ENCODE measurements around the gene SMARCC2.

Gene SMARCC2

GRCh38 chr12:56154818-56155217 lies 34.5 kb downstream of the SMARCC2 start:
- Histone ChIP-seq H3K4me3 (ENCODE audit: low read depth, low read length) (no peak overlapping the region), H3K27me3 (replicated peaks) (no peaks in the 10 kb centered on the region), H3K36me3 (replicated peaks) (peaks cover 10% of the 10 kb centered on the region), H3K27ac (no peak overlapping the region)
- in situ Hi-C loops (cut with HindIII; ENCODE audit: low pct_ligation_motif_present, low sequenced_read_pairs), result no loop called here
- DNase-seq, result no peak
- TF ChIP-seq, protein P1, sequence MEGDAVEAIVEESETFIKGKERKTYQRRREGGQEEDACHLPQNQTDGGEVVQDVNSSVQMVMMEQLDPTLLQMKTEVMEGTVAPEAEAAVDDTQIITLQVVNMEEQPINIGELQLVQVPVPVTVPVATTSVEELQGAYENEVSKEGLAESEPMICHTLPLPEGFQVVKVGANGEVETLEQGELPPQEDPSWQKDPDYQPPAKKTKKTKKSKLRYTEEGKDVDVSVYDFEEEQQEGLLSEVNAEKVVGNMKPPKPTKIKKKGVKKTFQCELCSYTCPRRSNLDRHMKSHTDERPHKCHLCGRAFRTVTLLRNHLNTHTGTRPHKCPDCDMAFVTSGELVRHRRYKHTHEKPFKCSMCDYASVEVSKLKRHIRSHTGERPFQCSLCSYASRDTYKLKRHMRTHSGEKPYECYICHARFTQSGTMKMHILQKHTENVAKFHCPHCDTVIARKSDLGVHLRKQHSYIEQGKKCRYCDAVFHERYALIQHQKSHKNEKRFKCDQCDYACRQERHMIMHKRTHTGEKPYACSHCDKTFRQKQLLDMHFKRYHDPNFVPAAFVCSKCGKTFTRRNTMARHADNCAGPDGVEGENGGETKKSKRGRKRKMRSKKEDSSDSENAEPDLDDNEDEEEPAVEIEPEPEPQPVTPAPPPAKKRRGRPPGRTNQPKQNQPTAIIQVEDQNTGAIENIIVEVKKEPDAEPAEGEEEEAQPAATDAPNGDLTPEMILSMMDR (IDR thresholded peaks at IDR 0.05; ENCODE audit: low read depth, low read length, missing control alignments), result no peak

DNA sequence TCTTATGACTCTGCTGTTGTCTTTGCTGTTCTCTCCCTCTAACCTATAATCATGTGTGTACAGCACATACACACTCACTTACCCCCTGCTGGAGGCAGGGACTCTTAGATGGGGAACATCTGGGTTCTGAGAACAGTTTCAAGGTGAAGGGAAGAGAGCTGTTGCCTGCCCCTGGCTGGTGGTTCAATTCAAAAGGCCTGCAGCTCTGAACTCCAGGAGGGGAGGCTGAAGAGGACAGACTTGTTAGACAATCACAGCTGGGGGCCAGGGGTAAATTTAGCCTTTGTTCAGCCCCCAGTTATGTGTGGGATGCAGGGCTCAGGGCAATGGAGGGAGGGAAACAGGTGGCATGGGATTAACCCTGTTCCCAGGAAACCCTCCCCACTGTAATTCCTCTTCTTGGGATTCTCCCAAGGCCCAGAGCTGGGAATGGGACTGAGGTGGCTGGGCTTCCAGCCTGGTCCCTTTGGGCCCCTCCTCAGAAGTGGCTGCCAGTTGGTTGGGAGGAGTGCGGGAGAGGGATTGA lies 35.0 kb downstream of the SMARCC2 start:
- Histone ChIP-seq H3K36me3 (replicated peaks) (peaks cover 5% of the 10 kb centered on the region), H3K4me3 (ENCODE audit: low read depth, low read length) (no peak overlapping the region), H3K27ac (no peak overlapping the region), H3K27me3 (replicated peaks) (no peaks in the 10 kb centered on the region)
- DNase-seq, result no peak
- in situ Hi-C loops (cut with HindIII; ENCODE audit: low pct_ligation_motif_present, low sequenced_read_pairs), result no loop called here
- TF ChIP-seq, protein P1 (IDR thresholded peaks at IDR 0.05; ENCODE audit: low read depth, low read length, missing control alignments), result no peak

- no peak overlapping the region for H3K27ac ChIP-seq
- TF ChIP-seq, protein P1 (IDR thresholded peaks at IDR 0.05; ENCODE audit: low read depth, low read length, missing control alignments), result no peak
- in situ Hi-C loops (cut with HindIII; ENCODE audit: low pct_ligation_motif_present, low sequenced_read_pairs), result no loop called here
- H3K27me3 ChIP-seq (replicated peaks), result no peaks in the 10 kb centered on the region
- DNase-seq, result no peak
- H3K4me3 ChIP-seq (ENCODE audit: low read depth, low read length), result no peak overlapping the region
- H3K36me3 ChIP-seq (replicated peaks), result no peaks in the 10 kb centered on the region
Measured at GRCh38 chr12:56153678-56154065, 35.6 kb downstream of the SMARCC2 start.

DNA sequence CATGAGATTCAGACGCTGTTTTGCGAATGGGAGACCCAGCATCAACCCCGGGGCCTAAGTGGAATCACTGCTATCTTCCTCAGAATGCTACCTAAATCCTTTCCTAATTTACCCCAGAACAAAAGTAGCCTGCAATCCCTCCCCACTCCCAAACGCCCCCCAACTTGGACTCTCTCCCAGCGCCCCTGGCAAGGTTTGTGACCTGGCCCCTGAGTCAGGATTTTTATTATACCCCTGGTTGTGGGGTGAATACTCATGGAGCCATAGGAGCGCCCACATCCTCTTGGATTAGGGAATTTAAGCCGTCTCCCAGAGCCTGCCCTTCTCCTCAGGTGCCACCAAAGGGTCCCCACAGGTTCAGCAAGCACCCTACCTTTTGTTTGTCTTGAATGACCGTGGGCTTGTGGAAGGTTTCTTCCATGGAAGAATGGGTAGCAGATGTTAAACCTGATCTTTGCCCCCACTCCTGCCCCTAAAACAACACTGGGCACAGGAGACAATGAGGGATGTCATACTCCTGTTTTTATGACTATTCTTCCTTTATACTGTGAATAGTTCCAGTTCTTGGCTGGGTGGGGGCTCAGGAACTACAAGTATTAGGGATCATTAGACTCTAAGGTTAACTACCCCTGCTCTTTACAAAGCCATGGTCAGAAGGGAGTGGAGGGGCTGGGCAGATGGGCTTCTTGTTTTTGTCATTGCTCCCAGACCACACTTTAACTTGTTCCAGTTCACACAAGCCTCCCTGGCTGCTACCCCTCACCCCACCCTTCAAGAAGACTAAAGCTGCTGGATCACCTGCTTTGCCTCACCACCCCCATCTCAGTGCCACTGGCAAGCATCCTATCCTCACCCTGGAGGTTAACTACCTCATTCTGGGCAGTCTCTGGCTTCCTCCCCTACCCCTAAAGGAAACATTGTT lies 36.3 kb downstream of the SMARCC2 start:
- Histone ChIP-seq H3K4me3 (ENCODE audit: low read depth, low read length) (peak overlapping the region; percentile 74), H3K27ac (peak overlapping the region; percentile 5), H3K36me3 (replicated peaks) (no peaks in the 10 kb centered on the region), H3K27me3 (replicated peaks) (no peaks in the 10 kb centered on the region)
- in situ Hi-C loops (cut with HindIII; ENCODE audit: low pct_ligation_motif_present, low sequenced_read_pairs), result no loop called here
- TF ChIP-seq, protein P1 (IDR thresholded peaks at IDR 0.05; ENCODE audit: low read depth, low read length, missing control alignments), result no peak
- no peak for DNase-seq

DNA sequence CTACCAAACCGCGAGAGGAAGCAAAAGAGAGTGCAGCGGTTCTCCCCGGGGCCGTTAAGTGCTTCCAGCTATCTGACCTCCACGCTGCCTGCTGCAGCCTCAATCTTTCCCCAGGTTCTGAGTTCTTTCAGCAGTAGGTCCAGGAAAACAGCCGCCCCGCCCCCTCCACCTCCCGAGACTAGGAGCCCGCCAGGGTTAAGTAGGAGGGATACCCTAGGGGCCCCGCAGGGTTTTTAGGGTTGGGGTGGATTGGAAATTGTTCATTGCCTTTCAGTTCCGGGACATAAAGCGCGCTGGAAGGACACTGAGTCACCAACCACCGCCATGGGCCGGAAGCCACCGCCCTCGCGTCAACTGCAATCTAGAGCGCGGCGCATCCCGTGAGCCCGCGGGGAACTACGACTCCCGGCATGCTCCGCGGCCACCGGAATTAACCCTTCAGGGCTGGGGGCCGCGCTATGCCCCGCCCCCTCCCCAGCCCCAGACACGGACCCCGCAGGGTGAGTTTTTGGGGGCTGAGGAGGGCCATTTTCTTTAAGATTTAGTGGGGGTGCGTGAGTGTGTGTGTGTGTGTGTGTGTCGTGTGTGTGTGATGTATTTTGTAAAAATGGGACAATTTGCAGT lies 37.0 kb downstream of the SMARCC2 start, which contains the start of gene MYL6B:
MYL6B (plus strand) TSS at position 456 of the 624 bp plus-strand sequence. CDS start 1,332 bp downstream, outside the sequence.
- no peaks in the 10 kb centered on the region for H3K36me3 ChIP-seq (replicated peaks)
- in situ Hi-C loops (cut with HindIII; ENCODE audit: low pct_ligation_motif_present, low sequenced_read_pairs), result no loop called here
- H3K27me3 ChIP-seq (replicated peaks), result no peaks in the 10 kb centered on the region
- peak within 1 kb of the TSS; percentile 74 for H3K4me3 ChIP-seq (ENCODE audit: low read depth, low read length)
- TF ChIP-seq, protein P1 (IDR thresholded peaks at IDR 0.05; ENCODE audit: low read depth, low read length, missing control alignments), result no peak
- peak within 1 kb of the TSS; percentile 50 for H3K27ac ChIP-seq
- DNase-seq, result peak; percentile 88
